A549 (cell line): Measurements from ENCODE around the gene NUP205. TPM values are rescaled to one million over a fixed set of nuclear protein-coding genes. Genes with fewer than 3 reads are reported as not detected.

Source experiments
- ATAC-seq, 2 experiments: fragments of 200-7000 bp in 1 of 2; fragments of >200 bp in 1 of 2; cut with Nextera tagmentation in 1 of 2; cut with Tn5 transposase in 1 of 2; 3 replicates each; pipeline versions ENCODE4 v1.8.0 to v1.9.1; 2018 to 2020; ENCODE audit warnings: mild to moderate bottlenecking in 1 of 2, moderate library complexity in 1 of 2
- CTCF ChIA-PET: fragments of 300-600 bp; sonication (Branson Sonifier 250); formaldehyde crosslinking; extraction: SDS; loops from one replicate; lab custom pipeline; 2021; ENCODE audit warnings: antibody characterized with exemption, inconsistent platforms; lab: Yijun Ruan, JAX
- POLR2A ChIA-PET: fragments of 350-600 bp; formaldehyde crosslinking; extraction: SDS; loops from one replicate; lab custom pipeline; 2021; ENCODE audit warnings: antibody characterized with exemption, inconsistent platforms; lab: Yijun Ruan, JAX
- DNase-seq, 2 experiments: peaks; one replicate each; pipeline versions ENCODE4 v3.0.0 to v3.0.0-alpha.2; 2011 to 2016; ENCODE audit warnings: low read depth in 1 of 2, low spot score in 1 of 2
- FAIRE-seq: peaks from 2 replicates; lab custom pipeline; 2011; peaks lifted over from hg19 to GRCh38; lab: Jason Lieb, UNC
- H3K27ac ChIP-seq, 2 experiments: fragments of >200 bp; sonication (Bioruptor Twin); formaldehyde crosslinking; 3 replicates each; pipeline ENCODE4 v1.5.1; 2016 to 2017
- H3K4me1 ChIP-seq: fragments of >200 bp; sonication (Bioruptor Twin); formaldehyde crosslinking; 3 replicates; pipeline ENCODE4 v1.6.1; 2016
- H3K4me2 ChIP-seq: fragments of >200 bp; sonication (Bioruptor Twin); formaldehyde crosslinking; 3 replicates; pipeline ENCODE4 v1.6.1; 2016
- H3K4me3 ChIP-seq: fragments of >200 bp; sonication (Bioruptor Twin); formaldehyde crosslinking; 3 replicates; pipeline ENCODE4 v1.5.1; 2016
- H3K9me3 ChIP-seq: fragments of >200 bp; sonication (Bioruptor Twin); formaldehyde crosslinking; 3 replicates; pipeline ENCODE4 v1.6.1; 2016
- BHLHE40 ChIP-seq: IDR thresholded peaks from 2 replicates; pipeline ENCODE4 v1.6.1; 2012; ENCODE audit warnings: low read depth, low read length, inconsistent platforms
- CBX8 ChIP-seq: fragments of 200-600 bp; sonication (generic); IDR thresholded peaks from 2 replicates; pipeline ENCODE4 v1.6.1; 2016
- CHD4 ChIP-seq: fragments of 200-600 bp; sonication (generic); IDR thresholded peaks from 2 replicates; pipeline ENCODE4 v1.6.1; 2016; ENCODE audit warnings: antibody characterized with exemption, mild to moderate bottlenecking, borderline replicate concordance
- EHF ChIP-seq: fragments of 250-450 bp; sonication (Bioruptor Pico); IDR thresholded peaks from 2 replicates; pipeline ENCODE4 v1.5.0; 2020; ENCODE audit warnings: mild to moderate bottlenecking
- EP300 ChIP-seq, 2 experiments: fragments of >200 bp; sonication (Bioruptor Twin); formaldehyde crosslinking; IDR thresholded peaks; 2 replicates in 1 of 2; 3 replicates in 1 of 2; pipeline ENCODE4 v1.6.1; 2016 to 2017
- ESRRA ChIP-seq: fragments of 150-350 bp; IDR thresholded peaks from 2 replicates; pipeline ENCODE4 v1.6.1; 2014; ENCODE audit warnings: mild to moderate bottlenecking, low read length, borderline replicate concordance
- FOSB ChIP-seq: fragments of 250-450 bp; sonication (Bioruptor Pico); IDR thresholded peaks from 2 replicates; pipeline ENCODE4 v1.5.0; 2020; ENCODE audit warnings: mild to moderate bottlenecking, moderate library complexity
- GATA3 ChIP-seq: IDR thresholded peaks from 2 replicates; pipeline ENCODE4 v1.6.1; 2012; ENCODE audit warnings: borderline replicate concordance
- HOXA7 ChIP-seq: fragments of 250-450 bp; sonication (Bioruptor Pico); IDR thresholded peaks from 2 replicates; pipeline ENCODE4 v1.5.0; 2020; ENCODE audit warnings: mild to moderate bottlenecking, moderate library complexity
- HOXB13 ChIP-seq: fragments of 250-450 bp; sonication (Bioruptor Pico); IDR thresholded peaks from 2 replicates; pipeline ENCODE4 v1.5.0; 2020; ENCODE audit warnings: low read depth, mild to moderate bottlenecking, moderate library complexity
- JUNB ChIP-seq: fragments of >200 bp; sonication (Bioruptor Twin); formaldehyde crosslinking; IDR thresholded peaks from 2 replicates; pipeline ENCODE4 v1.6.1; 2016
- MAFK ChIP-seq: fragments of 450-650 bp; IDR thresholded peaks from 2 replicates; pipeline ENCODE4 v1.6.1; 2014; ENCODE audit not compliant: partially characterized antibody
- MYC ChIP-seq: IDR thresholded peaks from 2 replicates; pipeline ENCODE4 v1.6.1; 2012; ENCODE audit warnings: mild to moderate bottlenecking, inconsistent platforms, low read length, improper control_type of control experiment, borderline replicate concordance
- PHF8 ChIP-seq: fragments of 200-600 bp; sonication (generic); IDR thresholded peaks from 2 replicates; pipeline ENCODE4 v1.6.1; 2016; ENCODE audit warnings: low read depth, mild to moderate bottlenecking, antibody characterized with exemption, moderate library complexity, borderline replicate concordance
- POLR2AphosphoS2 ChIP-seq: conservative IDR thresholded peaks from 2 replicates; pipeline ENCODE4 v1.6.1; 2012; ENCODE audit warnings: low read length, improper control_type of control experiment, inconsistent platforms
- RAD21 ChIP-seq, 2 experiments: fragments of >200 bp in 1 of 2; sonication (Bioruptor Twin) in 1 of 2; formaldehyde crosslinking in 1 of 2; IDR thresholded peaks in 1 of 2; conservative IDR thresholded peaks in 1 of 2; 2 replicates in 1 of 2; 3 replicates in 1 of 2; pipeline ENCODE4 v1.6.1; 2012 to 2018; ENCODE audit warnings: inconsistent platforms in 1 of 2
- RARB ChIP-seq: fragments of 250-450 bp; sonication (Bioruptor Pico); IDR thresholded peaks from 2 replicates; pipeline ENCODE4 v1.8.0; 2021; ENCODE audit warnings: mild to moderate bottlenecking, moderate library complexity
- RFX5 ChIP-seq: fragments of 450-650 bp; IDR thresholded peaks from 2 replicates; pipeline ENCODE4 v1.7.1; 2014; ENCODE audit warnings: antibody characterized with exemption, mild to moderate bottlenecking, moderate library complexity
- SMC3 ChIP-seq: fragments of >200 bp; sonication (Bioruptor Twin); formaldehyde crosslinking; IDR thresholded peaks from 3 replicates; pipeline ENCODE4 v1.6.1; 2018; ENCODE audit warnings: inconsistent platforms
- TP53 ChIP-seq: fragments of 250-450 bp; sonication (Bioruptor Pico); IDR thresholded peaks from 2 replicates; pipeline ENCODE4 v1.5.0; 2021; ENCODE audit warnings: mild to moderate bottlenecking, moderate library complexity
- ZC3H11A ChIP-seq: fragments of 450-650 bp; IDR thresholded peaks from 2 replicates; pipeline ENCODE4 v1.6.1; 2014; ENCODE audit warnings: antibody characterized with exemption, mild to moderate bottlenecking
- ZNF302 ChIP-seq: fragments of 250-450 bp; sonication (Bioruptor Pico); IDR thresholded peaks from 2 replicates; pipeline ENCODE4 v1.9.0; 2021; ENCODE audit warnings: inconsistent platforms, mild to moderate bottlenecking, moderate library complexity
- WGBS: methylation state at CpG from one replicate; pipeline ENCODE4 v1.1.6; 2017; ENCODE audit errors: missing lambda C conversion rate; 5-methylcytosine and 5-hydroxymethylcytosine counted together
- polyA plus RNA-seq, 4 experiments: library from polyadenylated mRNA; depleted of rRNA in 3 of 4; stranded (reverse); fragments of >200 nt; fragmentation: RNase III in 1 of 4; extraction: RNeasy Plus Mini Kit Qiagen cat#74134 plus additional on column Dnase treatment in 1 of 4; gene quantifications; 2 replicates in 3 of 4; 3 replicates in 1 of 4; pipeline ENCODE4 v1.2.3, GENCODE V29; 2011 to 2017
- TF ChIP-seq, protein P1 (sequence below): fragments of 200-600 bp; sonication (generic); IDR thresholded peaks from 2 replicates; pipeline ENCODE4 v1.6.1; 2016; ENCODE audit warnings: antibody characterized with exemption, mild to moderate bottlenecking, moderate library complexity
- TF ChIP-seq, protein P2 (sequence below): fragments of 250-450 bp; sonication (Bioruptor Pico); IDR thresholded peaks from 2 replicates; pipeline ENCODE4 v1.5.0; 2021; ENCODE audit warnings: mild to moderate bottlenecking, moderate library complexity, borderline replicate concordance
- TF ChIP-seq, protein P3 (sequence below): fragments of 250-450 bp; sonication (Bioruptor Pico); IDR thresholded peaks from 2 replicates; pipeline ENCODE4 v1.5.0; 2020; ENCODE audit warnings: low read depth, mild to moderate bottlenecking, moderate library complexity
- TF ChIP-seq, protein P4 (sequence below): fragments of >200 bp; sonication (Bioruptor Twin); formaldehyde crosslinking; IDR thresholded peaks from 2 replicates; pipeline ENCODE4 v1.6.1; 2016
- TF ChIP-seq, protein P5 (sequence below): IDR thresholded peaks from 2 replicates; pipeline ENCODE4 v1.6.1; 2012
- TF ChIP-seq, protein P6 (sequence below): fragments of >200 bp; sonication (Bioruptor Twin); formaldehyde crosslinking; IDR thresholded peaks from 3 replicates; pipeline ENCODE4 v1.6.1; 2016
- TF ChIP-seq, protein P7 (sequence below): fragments of >200 bp; sonication (Bioruptor Twin); formaldehyde crosslinking; IDR thresholded peaks from 3 replicates; pipeline ENCODE4 v1.5.1; 2016
- TF ChIP-seq, protein P8 (sequence below): IDR thresholded peaks from 2 replicates; pipeline ENCODE4 v1.6.1; 2012

Gene NUP205
- polyA plus RNA-seq, 2 of the 4 experiments (the other 2 are of a cell fraction): 55.0 to 119 TPM

DNA sequence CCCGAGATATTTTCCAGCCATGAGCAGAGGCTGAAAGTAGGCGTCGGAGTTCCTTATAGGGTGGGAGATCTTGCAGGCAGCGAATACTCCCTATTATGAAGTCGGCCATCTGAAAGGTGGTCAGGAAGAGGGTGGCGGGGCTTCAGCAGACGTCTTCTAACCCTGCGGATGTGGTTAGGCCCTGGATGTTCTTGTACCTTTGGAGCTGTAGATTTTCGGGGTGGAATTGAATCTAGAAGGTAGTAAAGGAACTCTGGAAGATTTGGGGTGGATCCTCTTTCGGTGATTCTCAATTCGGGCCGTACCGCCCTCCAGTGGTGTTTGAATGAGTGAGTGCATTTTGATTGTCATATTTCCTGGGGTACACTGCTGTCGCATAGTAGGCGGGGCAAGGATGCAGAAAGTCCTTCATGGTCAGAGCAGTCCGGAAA is 635 bp downstream of the NUP205 start:
- WGBS: under 1% methylated on average over 9 of the region's 16 CpGs
- H3K4me3 ChIP-seq: peak overlapping the region; percentile 76
- ChIA-PET POLR2A (no interaction called here), CTCF (interaction anchor here (1.0 to 3.1 kb wide), 8 partner anchors 9 to 283 kb away, joined by 3 to 19 read pairs (median 4); no protein-coding TSS in a partner anchor)
- peak overlapping the region; percentile 87 for H3K27ac ChIP-seq
- peak; percentile 82 to 88 for ATAC-seq
- H3K4me1 ChIP-seq: peaks cover 8% of the 10 kb centered on the region; the same call in 2 of the 3 replicates
- FAIRE-seq: no peak
- no peaks in the 10 kb centered on the region for H3K9me3 ChIP-seq
- peak overlapping the region; percentile 88 for H3K4me2 ChIP-seq
- DNase-seq: peak; percentile 77 to 91
- TF ChIP-seq EP300 (IDR thresholded peaks at IDR 0.05) (no peak), ESRRA (no peak), JUNB (no peak), EHF (CRISPR knock-in tag) (no peak), POLR2AphosphoS2 (no peak), FOSB (CRISPR knock-in tag) (no peak), GATA3 (no peak), RARB (CRISPR knock-in tag) (0 out of 2 replicates have a peak, but pooled peaks have one; percentile 49), RFX5 (no peak), MYC (no peak), CHD4 (no peak), ZNF302 (CRISPR knock-in tag) (no peak), HOXB13 (CRISPR knock-in tag) (no peak), HOXA7 (CRISPR knock-in tag) (no peak), PHF8 (no peak), RAD21 (conservative IDR thresholded peaks at IDR 0.05 in 1 of 2, IDR thresholded peaks at IDR 0.05 in 1 of 2) (peak; percentile 55 to 59), ZC3H11A (no peak), CBX8 (no peak), SMC3 (peak; percentile 73), MAFK (no peak), TP53 (CRISPR knock-in tag) (no peak), BHLHE40 (no peak)
- TF ChIP-seq, protein P1, sequence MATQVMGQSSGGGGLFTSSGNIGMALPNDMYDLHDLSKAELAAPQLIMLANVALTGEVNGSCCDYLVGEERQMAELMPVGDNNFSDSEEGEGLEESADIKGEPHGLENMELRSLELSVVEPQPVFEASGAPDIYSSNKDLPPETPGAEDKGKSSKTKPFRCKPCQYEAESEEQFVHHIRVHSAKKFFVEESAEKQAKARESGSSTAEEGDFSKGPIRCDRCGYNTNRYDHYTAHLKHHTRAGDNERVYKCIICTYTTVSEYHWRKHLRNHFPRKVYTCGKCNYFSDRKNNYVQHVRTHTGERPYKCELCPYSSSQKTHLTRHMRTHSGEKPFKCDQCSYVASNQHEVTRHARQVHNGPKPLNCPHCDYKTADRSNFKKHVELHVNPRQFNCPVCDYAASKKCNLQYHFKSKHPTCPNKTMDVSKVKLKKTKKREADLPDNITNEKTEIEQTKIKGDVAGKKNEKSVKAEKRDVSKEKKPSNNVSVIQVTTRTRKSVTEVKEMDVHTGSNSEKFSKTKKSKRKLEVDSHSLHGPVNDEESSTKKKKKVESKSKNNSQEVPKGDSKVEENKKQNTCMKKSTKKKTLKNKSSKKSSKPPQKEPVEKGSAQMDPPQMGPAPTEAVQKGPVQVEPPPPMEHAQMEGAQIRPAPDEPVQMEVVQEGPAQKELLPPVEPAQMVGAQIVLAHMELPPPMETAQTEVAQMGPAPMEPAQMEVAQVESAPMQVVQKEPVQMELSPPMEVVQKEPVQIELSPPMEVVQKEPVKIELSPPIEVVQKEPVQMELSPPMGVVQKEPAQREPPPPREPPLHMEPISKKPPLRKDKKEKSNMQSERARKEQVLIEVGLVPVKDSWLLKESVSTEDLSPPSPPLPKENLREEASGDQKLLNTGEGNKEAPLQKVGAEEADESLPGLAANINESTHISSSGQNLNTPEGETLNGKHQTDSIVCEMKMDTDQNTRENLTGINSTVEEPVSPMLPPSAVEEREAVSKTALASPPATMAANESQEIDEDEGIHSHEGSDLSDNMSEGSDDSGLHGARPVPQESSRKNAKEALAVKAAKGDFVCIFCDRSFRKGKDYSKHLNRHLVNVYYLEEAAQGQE: no peak
- TF ChIP-seq, protein P2, sequence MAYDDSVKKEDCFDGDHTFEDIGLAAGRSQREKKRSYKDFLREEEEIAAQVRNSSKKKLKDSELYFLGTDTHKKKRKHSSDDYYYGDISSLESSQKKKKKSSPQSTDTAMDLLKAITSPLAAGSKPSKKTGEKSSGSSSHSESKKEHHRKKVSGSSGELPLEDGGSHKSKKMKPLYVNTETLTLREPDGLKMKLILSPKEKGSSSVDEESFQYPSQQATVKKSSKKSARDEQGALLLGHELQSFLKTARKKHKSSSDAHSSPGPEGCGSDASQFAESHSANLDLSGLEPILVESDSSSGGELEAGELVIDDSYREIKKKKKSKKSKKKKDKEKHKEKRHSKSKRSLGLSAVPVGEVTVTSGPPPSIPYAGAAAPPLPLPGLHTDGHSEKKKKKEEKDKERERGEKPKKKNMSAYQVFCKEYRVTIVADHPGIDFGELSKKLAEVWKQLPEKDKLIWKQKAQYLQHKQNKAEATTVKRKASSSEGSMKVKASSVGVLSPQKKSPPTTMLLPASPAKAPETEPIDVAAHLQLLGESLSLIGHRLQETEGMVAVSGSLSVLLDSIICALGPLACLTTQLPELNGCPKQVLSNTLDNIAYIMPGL: no peak
- TF ChIP-seq, protein P3, sequence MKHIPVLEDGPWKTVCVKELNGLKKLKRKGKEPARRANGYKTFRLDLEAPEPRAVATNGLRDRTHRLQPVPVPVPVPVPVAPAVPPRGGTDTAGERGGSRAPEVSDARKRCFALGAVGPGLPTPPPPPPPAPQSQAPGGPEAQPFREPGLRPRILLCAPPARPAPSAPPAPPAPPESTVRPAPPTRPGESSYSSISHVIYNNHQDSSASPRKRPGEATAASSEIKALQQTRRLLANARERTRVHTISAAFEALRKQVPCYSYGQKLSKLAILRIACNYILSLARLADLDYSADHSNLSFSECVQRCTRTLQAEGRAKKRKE (CRISPR knock-in tag): no peak
- TF ChIP-seq, protein P4, sequence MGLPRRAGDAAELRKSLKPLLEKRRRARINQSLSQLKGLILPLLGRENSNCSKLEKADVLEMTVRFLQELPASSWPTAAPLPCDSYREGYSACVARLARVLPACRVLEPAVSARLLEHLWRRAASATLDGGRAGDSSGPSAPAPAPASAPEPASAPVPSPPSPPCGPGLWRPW: no peak
- TF ChIP-seq, protein P5, sequence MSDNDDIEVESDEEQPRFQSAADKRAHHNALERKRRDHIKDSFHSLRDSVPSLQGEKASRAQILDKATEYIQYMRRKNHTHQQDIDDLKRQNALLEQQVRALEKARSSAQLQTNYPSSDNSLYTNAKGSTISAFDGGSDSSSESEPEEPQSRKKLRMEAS: no peak
- TF ChIP-seq, protein P6, sequence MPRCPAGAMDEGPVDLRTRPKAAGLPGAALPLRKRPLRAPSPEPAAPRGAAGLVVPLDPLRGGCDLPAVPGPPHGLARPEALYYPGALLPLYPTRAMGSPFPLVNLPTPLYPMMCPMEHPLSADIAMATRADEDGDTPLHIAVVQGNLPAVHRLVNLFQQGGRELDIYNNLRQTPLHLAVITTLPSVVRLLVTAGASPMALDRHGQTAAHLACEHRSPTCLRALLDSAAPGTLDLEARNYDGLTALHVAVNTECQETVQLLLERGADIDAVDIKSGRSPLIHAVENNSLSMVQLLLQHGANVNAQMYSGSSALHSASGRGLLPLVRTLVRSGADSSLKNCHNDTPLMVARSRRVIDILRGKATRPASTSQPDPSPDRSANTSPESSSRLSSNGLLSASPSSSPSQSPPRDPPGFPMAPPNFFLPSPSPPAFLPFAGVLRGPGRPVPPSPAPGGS: no peak
- TF ChIP-seq, protein P7, sequence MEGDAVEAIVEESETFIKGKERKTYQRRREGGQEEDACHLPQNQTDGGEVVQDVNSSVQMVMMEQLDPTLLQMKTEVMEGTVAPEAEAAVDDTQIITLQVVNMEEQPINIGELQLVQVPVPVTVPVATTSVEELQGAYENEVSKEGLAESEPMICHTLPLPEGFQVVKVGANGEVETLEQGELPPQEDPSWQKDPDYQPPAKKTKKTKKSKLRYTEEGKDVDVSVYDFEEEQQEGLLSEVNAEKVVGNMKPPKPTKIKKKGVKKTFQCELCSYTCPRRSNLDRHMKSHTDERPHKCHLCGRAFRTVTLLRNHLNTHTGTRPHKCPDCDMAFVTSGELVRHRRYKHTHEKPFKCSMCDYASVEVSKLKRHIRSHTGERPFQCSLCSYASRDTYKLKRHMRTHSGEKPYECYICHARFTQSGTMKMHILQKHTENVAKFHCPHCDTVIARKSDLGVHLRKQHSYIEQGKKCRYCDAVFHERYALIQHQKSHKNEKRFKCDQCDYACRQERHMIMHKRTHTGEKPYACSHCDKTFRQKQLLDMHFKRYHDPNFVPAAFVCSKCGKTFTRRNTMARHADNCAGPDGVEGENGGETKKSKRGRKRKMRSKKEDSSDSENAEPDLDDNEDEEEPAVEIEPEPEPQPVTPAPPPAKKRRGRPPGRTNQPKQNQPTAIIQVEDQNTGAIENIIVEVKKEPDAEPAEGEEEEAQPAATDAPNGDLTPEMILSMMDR: peak; percentile 60
- TF ChIP-seq, protein P8, sequence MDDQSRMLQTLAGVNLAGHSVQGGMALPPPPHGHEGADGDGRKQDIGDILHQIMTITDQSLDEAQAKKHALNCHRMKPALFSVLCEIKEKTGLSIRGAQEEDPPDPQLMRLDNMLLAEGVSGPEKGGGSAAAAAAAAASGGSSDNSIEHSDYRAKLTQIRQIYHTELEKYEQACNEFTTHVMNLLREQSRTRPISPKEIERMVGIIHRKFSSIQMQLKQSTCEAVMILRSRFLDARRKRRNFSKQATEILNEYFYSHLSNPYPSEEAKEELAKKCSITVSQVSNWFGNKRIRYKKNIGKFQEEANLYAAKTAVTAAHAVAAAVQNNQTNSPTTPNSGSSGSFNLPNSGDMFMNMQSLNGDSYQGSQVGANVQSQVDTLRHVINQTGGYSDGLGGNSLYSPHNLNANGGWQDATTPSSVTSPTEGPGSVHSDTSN: no peak
